OCI-LY7 (cell line): ENCODE measurements around the gene OR1I1. TPM values are rescaled to one million over a fixed set of nuclear protein-coding genes. Genes with fewer than 3 reads are reported as not detected.

Experiments
- BruUV-seq: library from RNA; stranded (reverse); fragments of 400-500 nt; replicated peaks from 2 replicates; lab custom pipeline; 2021; lab: Mats Ljungman, UMichigan
- CTCF ChIA-PET: fragments of 300-600 bp; sonication (Branson Sonifier 250); formaldehyde crosslinking; loops from one replicate; lab custom pipeline; 2022; ENCODE audit warnings: antibody characterized with exemption; ENCODE audit not compliant: unreplicated experiment; lab: Charles Lee
- POLR2A ChIA-PET: fragments of 300-600 bp; sonication (Branson Sonifier 250); formaldehyde crosslinking; loops from one replicate; lab custom pipeline; 2022; ENCODE audit warnings: antibody characterized with exemption; lab: Charles Lee
- DNase-seq: peaks from one replicate; pipeline ENCODE4 v3.0.0-alpha.2; 2015; ENCODE audit warnings: low spot score
- H2AFZ ChIP-seq: fragments of 200-600 bp; sonication (generic), shearing (Covaris generic); 2 replicates; pipeline ENCODE4 v1.6.1; 2014; ENCODE audit warnings: mild to moderate bottlenecking, antibody characterized with exemption, low read length, moderate library complexity
- H3K27ac ChIP-seq: fragments of 200-600 bp; sonication (generic); 2 replicates; pipeline ENCODE4 v1.5.1; 2014; ENCODE audit warnings: mixed run types, low read depth, mild to moderate bottlenecking, moderate library complexity, low read length, inconsistent platforms; ENCODE audit not compliant: poor library complexity, severe bottlenecking
- H3K36me3 ChIP-seq: fragments of 200-600 bp; sonication (generic); 2 replicates; pipeline ENCODE4 v1.6.1; 2014; ENCODE audit warnings: mild to moderate bottlenecking, antibody characterized with exemption, low read length, moderate library complexity, mixed read lengths; ENCODE audit not compliant: insufficient read depth
- H3K4me1 ChIP-seq: fragments of 200-600 bp; sonication (generic); 2 replicates; pipeline ENCODE4 v1.5.1; 2014; ENCODE audit warnings: mild to moderate bottlenecking, low read length; ENCODE audit not compliant: insufficient read depth, poor library complexity, severe bottlenecking
- H3K4me2 ChIP-seq: fragments of 200-600 bp; sonication (generic); 2 replicates; pipeline ENCODE4 v1.6.1; 2014; ENCODE audit warnings: mild to moderate bottlenecking, low read length
- H3K4me3 ChIP-seq: fragments of 200-600 bp; sonication (generic); 2 replicates; pipeline ENCODE4 v1.5.1; 2014; ENCODE audit warnings: mild to moderate bottlenecking, low read depth, low read length; ENCODE audit not compliant: poor library complexity, severe bottlenecking
- H3K79me2 ChIP-seq: fragments of 200-600 bp; sonication (generic); 2 replicates; pipeline ENCODE4 v1.6.1; 2016; ENCODE audit warnings: low read depth, mild to moderate bottlenecking, low read length, moderate library complexity, mixed read lengths; ENCODE audit not compliant: insufficient read depth
- H3K9me2 ChIP-seq: fragments of 200-600 bp; sonication (generic); 2 replicates; pipeline ENCODE4 v1.6.1; 2016; ENCODE audit warnings: mild to moderate bottlenecking, low read length, mixed read lengths; ENCODE audit not compliant: insufficient read depth
- H3K9me3 ChIP-seq: fragments of 200-600 bp; sonication (generic); 2 replicates; pipeline ENCODE4 v1.6.1; 2014; ENCODE audit warnings: mild to moderate bottlenecking, mixed run types, low read length, mixed read lengths
- H4K20me1 ChIP-seq: fragments of 200-600 bp; sonication (generic); 2 replicates; pipeline ENCODE4 v1.6.1; 2014; ENCODE audit warnings: mild to moderate bottlenecking, antibody characterized with exemption, low read length, moderate library complexity, mixed read lengths; ENCODE audit not compliant: insufficient read depth
- CTCF ChIP-seq: fragments of 200-600 bp; sonication (generic); conservative IDR thresholded peaks from 2 replicates; pipeline ENCODE4 v1.5.1; 2014; ENCODE audit warnings: mild to moderate bottlenecking, antibody characterized with exemption, low read length, moderate library complexity, mixed read lengths
- EZH2phosphoT487 ChIP-seq: fragments of 200-600 bp; sonication (generic); IDR thresholded peaks from 2 replicates; pipeline ENCODE4 v1.6.1; 2018; ENCODE audit warnings: low read depth, borderline replicate concordance, mild to moderate bottlenecking, mixed run types, antibody characterized with exemption, low read length, moderate library complexity, mixed read lengths
- intact Hi-C: fragments of 100-400 bp; cut with micrococcal nuclease; formaldehyde crosslinking; loops from one replicate; pipeline ENCODE4 v1.10.0; 2022; ENCODE audit not compliant: unreplicated experiment
- total RNA-seq, 2 experiments: library from RNA; depleted of rRNA in 1 of 2; stranded (reverse); fragments of >200 nt in 1 of 2; shearing (Covaris generic) in 1 of 2; gene quantifications; 2 replicates each; pipeline ENCODE4 v1.2.3, GENCODE V29; 2014 to 2022

The OR1I1 gene
- total RNA-seq, 2 experiments from 2014 or later: not detected

- no peak overlapping the region for H3K4me3 ChIP-seq
- H3K36me3 ChIP-seq: no peaks in the 10 kb centered on the region
- no peak overlapping the region for H3K27ac ChIP-seq
- intact Hi-C loops: no loop called here
- H4K20me1 ChIP-seq: no peaks in the 10 kb centered on the region
- no peaks in the 10 kb centered on the region for H3K9me2 ChIP-seq
- POLR2A ChIA-PET: no interaction called here
- H3K79me2 ChIP-seq: no peaks in the 10 kb centered on the region
- TF ChIP-seq EZH2phosphoT487: no peak
- no peak for TF ChIP-seq CTCF
- no peaks in the 10 kb centered on the region for H3K9me3 ChIP-seq
- H3K4me2 ChIP-seq: no peak overlapping the region
- peaks cover 8% of the 10 kb centered on the region for H3K4me1 ChIP-seq
- CTCF ChIA-PET: no interaction called here
- DNase-seq: no peak
- no TSS peak for BruUV-seq
- H2AFZ ChIP-seq: no peak overlapping the region
These were observed 48.0 kb downstream of the OR1I1 start for GRCh38 chr19:15129856-15130585.

DNA sequence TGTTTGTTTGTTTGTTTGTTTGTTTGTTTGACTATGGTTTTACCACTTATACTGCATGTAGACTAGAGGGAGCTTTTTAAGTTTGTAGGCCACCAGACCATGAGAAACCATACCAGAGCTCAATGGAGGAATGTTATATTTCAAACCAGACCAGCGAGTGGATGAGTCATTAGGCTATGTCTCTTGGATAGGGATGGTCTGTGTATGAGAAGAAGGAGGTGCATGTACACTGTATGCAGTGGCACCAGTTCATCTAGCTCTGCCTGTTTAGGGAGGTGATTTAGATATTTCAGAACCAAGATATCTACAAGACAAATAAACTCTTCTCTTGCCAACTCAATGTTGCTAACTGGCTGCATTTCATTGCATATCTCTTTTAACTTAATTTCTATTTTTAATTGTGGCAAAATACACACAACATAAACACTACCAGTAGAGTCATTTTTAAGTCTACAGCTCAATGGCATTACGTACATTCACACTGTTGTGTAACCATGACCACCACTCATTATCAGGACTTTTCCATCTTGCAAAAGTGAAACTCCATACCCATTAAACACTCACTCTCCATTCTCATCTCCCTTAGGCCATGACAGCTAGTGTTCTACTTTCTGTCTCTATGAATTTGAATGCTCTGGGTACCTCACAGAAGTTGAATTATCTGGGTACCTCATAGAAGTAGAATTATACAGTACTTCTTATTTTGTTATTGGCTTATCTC, 54.4 kb downstream of the OR1I1 start:
- Histone ChIP-seq H3K4me1 (no peaks in the 10 kb centered on the region), H4K20me1 (no peaks in the 10 kb centered on the region), H3K9me3 (peaks cover 4% of the 10 kb centered on the region; the same call in 1 of the 2 replicates), H3K4me2 (no peak overlapping the region), H2AFZ (no peak overlapping the region), H3K27ac (no peak overlapping the region), H3K79me2 (no peaks in the 10 kb centered on the region), H3K36me3 (no peaks in the 10 kb centered on the region), H3K4me3 (no peak overlapping the region), H3K9me2 (no peaks in the 10 kb centered on the region)
- TF ChIP-seq EZH2phosphoT487 (no peak), CTCF (no peak)
- DNase-seq: no peak
- no TSS peak for BruUV-seq
- ChIA-PET CTCF (no interaction called here), POLR2A (no interaction called here)
- intact Hi-C loops: no loop called here

DNA sequence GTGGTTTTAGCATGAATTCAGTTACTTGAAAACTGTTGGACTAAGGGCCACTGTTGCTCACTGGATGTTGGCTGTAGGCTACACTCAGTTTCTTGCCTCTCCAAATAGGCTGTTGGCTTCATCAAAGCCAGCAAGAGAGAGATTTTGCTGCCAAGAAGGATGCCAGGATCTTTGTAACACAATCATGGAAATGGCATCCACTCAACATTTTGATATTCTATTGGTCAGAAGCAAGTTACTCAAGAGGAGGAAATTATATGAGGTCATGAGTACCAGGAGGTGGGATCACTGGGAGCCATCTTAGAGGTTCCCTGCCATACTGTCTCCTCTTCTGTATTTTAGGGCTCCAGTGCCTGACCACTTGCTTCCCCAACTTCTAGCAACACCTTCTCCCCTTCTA, 55.8 kb downstream of the OR1I1 start:
- no peak overlapping the region for H3K4me2 ChIP-seq
- intact Hi-C loops: no loop called here
- no peak for DNase-seq
- H3K4me1 ChIP-seq: no peaks in the 10 kb centered on the region
- H3K27ac ChIP-seq: no peak overlapping the region
- H3K9me3 ChIP-seq: peaks cover 4% of the 10 kb centered on the region; the same call in 1 of the 2 replicates
- no peaks in the 10 kb centered on the region for H3K36me3 ChIP-seq
- TF ChIP-seq EZH2phosphoT487: no peak
- no peak for TF ChIP-seq CTCF
- H2AFZ ChIP-seq: no peak overlapping the region
- ChIA-PET CTCF (no interaction called here), POLR2A (no interaction called here)
- no peak overlapping the region for H3K4me3 ChIP-seq
- no peaks in the 10 kb centered on the region for H3K79me2 ChIP-seq
- H4K20me1 ChIP-seq: no peaks in the 10 kb centered on the region
- H3K9me2 ChIP-seq: no peaks in the 10 kb centered on the region
- BruUV-seq: no TSS peak
